ENCODE results near the gene HMCN2. TPM values are rescaled to one million over a fixed set of nuclear protein-coding genes. Genes with fewer than 3 reads are reported as not detected.

Gene HMCN2
- total and polyA plus RNA-seq, 2 donors (not counting 3 experiments of a cell fraction or from before 2014, with no cell fraction given), result 0.04 to 0.24 TPM

GRCh38 chr9:130360672-130361071 is 95.1 kb downstream of the HMCN2 start:
- Histone ChIP-seq H3K9ac (replicated peaks; ENCODE audit: extremely low read depth, insufficient read depth, low read length) (no peak overlapping the region), H3K4me3 (replicated peaks in 1 of 3; ENCODE audit: insufficient read depth in 1 of 3, low read depth in 1 of 3, low read length in 3 of 3) (no peak overlapping the region), H3K9me3 (replicated peaks; ENCODE audit: control insufficient read depth, insufficient read depth, low read length) (no peaks in the 10 kb centered on the region), H3K27me3 (ENCODE audit: control insufficient read depth in 2 of 2, insufficient read depth in 2 of 2, low read length in 2 of 2) (no peaks in the 10 kb centered on the region), H4K20me1 (replicated peaks; ENCODE audit: control insufficient read depth, extremely low read depth, insufficient read depth, low read length) (no peaks in the 10 kb centered on the region), H3K27ac (ENCODE audit: insufficient read depth, low read depth, low read length) (no peak overlapping the region), H3K9me1 (replicated peaks; ENCODE audit: control insufficient read depth, extremely low read depth, insufficient read depth, low read length) (no peaks in the 10 kb centered on the region), H3K4me2 (ENCODE audit: insufficient read depth, low read length) (no peak overlapping the region), H2AFZ (ENCODE audit: low read depth, low read length) (no peak overlapping the region), H3K4me1 (ENCODE audit: control insufficient read depth, extremely low read depth, insufficient read depth, low read length) (no peaks in the 10 kb centered on the region), H3K79me2 (ENCODE audit: control insufficient read depth, insufficient read depth, low read length) (no peaks in the 10 kb centered on the region), H3K36me3 (ENCODE audit: control insufficient read depth in 2 of 2, extremely low read depth in 1 of 2, insufficient read depth in 2 of 2, low read length in 2 of 2) (no peaks in the 10 kb centered on the region)
- intact Hi-C loops (cut with micrococcal nuclease) (no loop called here), dilution Hi-C loops (cut with MboI; ENCODE audit: extremely low pct_ligation_motif_present, low sequenced_read_pairs) (no loop called here)
- ChIA-PET POLR2A (no interaction called here), CTCF (no interaction called here)
- TF ChIP-seq EZH2 (IDR thresholded peaks at IDR 0.05; ENCODE audit: borderline replicate concordance, low read depth, low read length, severe bottlenecking), result no peak
- TF ChIP-seq FOS (IDR thresholded peaks at IDR 0.05; ENCODE audit: borderline replicate concordance, insufficient read depth, low read length), result no peak
- TF ChIP-seq POLR2A (IDR thresholded peaks at IDR 0.05; ENCODE audit: low read depth, low read length), result no peak
- no peak for TF ChIP-seq GATA2 (IDR thresholded peaks at IDR 0.05; ENCODE audit: insufficient read depth, insufficient read length, low read depth, low read length)
- TF ChIP-seq JUN (IDR thresholded peaks at IDR 0.05; ENCODE audit: borderline replicate concordance, insufficient read depth, insufficient read length, low read depth), result no peak
- no peak for TF ChIP-seq POLR2AphosphoS5 (IDR thresholded peaks at IDR 0.05; ENCODE audit: insufficient read depth, low read depth, low read length)
- no peak for TF ChIP-seq MYC (IDR thresholded peaks at IDR 0.05; ENCODE audit: low read depth, low read length)
- TF ChIP-seq MAX (IDR thresholded peaks at IDR 0.05; ENCODE audit: insufficient read depth, insufficient read length), result no peak
- no peak for TF ChIP-seq CTCF (IDR thresholded peaks at IDR 0.05; ENCODE audit: extremely low read depth in 1 of 2, insufficient read depth in 1 of 2, low read depth in 1 of 2, low read length in 2 of 2)
- DNase-seq (ENCODE audit: low read depth, low spot score) (no peak), FAIRE-seq (no peak)
- no TSS peak for BruUV-seq (replicated peaks)
